Brain pericyte (primary cell): ENCODE data around the gene CPS1.

ENCODE experiments used
- DNase-seq: peaks from one replicate; pipeline ENCODE4 v3.0.0-alpha.2; 2012; ENCODE audit warnings: low read depth, low spot score

CPS1 gene

DNA sequence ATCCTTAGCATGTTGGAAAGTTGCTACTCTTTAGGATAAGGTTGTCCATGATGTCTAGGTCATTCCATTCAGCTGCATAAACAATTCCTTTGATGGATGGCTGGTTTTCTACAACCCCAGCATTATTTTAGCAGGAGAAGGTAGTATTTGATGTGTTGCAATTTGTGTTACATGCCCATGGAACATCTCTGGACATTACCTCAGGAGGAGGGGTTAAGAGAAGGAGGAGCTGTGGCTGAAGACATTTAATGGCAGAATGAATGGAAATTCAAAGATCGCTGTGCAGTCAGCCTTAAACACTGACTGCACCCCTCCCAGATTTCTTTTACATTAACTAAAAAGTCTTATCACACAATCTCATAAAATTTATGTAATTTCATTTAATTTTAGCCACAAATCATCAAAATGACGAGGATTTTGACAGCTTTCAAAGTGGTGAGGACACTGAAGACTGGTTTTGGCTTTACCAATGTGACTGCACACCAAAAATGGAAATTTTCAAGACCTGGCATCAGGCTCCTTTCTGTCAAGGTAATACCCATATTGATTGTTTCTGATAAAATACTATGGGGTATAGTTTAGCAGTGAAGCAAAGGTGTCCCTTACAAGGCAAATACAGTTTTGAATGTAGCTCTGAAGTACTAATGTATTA is at the start of gene CPS1:
TSS of gene CPS1 (plus strand) at position 271 of the 652 bp plus-strand sequence. CDS start at position 406, 135 bp downstream.
- DNase-seq = no peak

- no peak for DNase-seq
Measured at GRCh38 chr2:210515911-210516310, 40.5 kb upstream of the CPS1 start.

GRCh38 chr2:210517264-210517663 is 39.1 kb upstream of the CPS1 start:
- DNase-seq = no peak

DNA sequence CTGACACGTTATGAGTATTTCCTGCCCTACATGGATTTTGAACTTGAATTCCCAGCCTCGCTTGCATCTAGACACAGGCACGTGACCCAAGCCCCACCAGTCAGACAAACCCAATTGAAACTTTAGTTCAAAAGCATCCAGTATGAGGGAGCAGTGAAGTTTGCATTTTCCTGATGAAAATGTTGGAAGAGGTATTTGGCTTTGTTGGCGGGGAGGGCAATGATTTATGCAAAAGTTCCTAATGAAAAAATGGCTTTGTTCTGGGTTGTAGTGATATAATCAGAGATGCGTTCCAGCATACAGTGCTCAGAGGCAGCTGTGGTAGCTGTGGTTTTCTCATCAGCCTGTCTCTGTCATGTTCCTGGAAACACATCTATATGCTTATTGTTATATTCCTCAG is 36.8 kb upstream of the CPS1 start:
- no peak for DNase-seq

GRCh38 chr2:210522399-210522798 is 34.0 kb upstream of the CPS1 start:
- DNase-seq = no peak

DNA sequence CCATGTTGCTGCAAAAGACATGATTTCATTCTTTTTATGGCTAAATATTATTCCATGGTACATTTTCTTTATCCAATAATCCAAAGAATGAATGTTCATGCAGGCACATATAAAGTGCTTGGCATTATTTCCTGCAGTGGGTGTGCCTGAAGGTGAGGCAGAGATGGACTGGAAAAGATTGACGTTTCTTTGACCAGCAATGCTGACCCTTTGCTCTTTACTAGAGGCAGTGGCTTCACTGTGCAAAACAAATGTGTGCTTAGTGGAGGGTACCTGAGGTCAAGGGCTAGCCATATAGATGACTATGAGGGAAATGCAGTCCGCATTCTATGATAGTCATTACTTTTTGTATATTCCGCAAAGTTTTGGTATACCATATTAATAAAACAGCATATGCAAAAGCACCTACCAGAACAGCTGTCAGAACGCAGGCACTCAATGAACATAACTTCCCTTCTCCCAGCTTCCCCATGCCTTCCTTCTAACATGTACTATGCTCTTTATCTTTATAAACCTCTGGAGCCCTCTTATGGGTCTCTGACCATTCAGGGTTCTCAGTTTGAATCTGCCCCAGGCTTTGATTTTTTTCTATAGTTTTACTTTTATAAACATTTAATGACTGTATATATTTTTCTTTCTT is 32.6 kb upstream of the CPS1 start:
- no peak for DNase-seq

- no peak for DNase-seq
Measured at GRCh38 chr2:210524533-210524932, 31.9 kb upstream of the CPS1 start.

DNA sequence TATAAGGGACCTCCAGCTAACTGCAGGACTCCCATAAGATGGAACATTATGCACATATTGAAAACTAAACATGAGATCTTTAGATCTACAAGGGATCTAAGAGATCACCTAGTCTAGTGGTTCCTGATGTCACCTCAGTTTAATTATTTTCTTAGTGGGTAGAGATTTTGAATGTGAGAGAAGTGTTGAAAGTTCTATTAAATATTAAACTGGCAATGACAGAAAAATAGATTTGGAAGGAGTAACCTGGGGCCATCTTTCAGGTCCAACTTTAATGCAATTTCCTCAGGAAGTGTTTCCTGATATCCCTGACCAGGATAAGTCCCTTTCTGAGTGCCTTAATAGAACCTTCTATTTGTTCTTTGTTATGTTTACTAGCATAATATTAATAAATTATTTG is 29.1 kb upstream of the CPS1 start:
- DNase-seq = no peak

- no peak for DNase-seq
Measured at GRCh38 chr2:210528716-210529115, 27.7 kb upstream of the CPS1 start.

GRCh38 chr2:210531050-210531449 is 25.3 kb upstream of the CPS1 start:
- DNase-seq = no peak

- no peak for DNase-seq
Measured at GRCh38 chr2:210531482-210531881, 24.9 kb upstream of the CPS1 start.

DNA sequence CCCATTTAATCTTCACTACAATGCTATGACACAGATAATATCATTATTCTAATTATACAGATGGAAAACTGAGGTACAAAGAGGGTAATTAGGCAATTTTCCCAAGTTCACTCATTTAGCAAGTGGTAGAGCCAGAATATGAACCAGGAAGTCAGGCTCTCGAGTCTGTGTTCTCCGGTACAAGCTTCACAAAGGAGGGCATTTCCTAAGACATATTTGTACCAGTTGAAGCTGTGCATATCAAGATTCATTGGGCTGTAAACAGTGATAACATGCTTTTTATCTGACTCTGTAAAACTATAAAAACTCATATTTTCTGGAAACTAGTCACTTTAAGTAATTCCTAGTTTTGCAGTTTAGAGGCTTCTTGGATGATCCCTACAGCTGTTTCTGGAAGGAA is 23.0 kb upstream of the CPS1 start:
- no peak for DNase-seq

DNA sequence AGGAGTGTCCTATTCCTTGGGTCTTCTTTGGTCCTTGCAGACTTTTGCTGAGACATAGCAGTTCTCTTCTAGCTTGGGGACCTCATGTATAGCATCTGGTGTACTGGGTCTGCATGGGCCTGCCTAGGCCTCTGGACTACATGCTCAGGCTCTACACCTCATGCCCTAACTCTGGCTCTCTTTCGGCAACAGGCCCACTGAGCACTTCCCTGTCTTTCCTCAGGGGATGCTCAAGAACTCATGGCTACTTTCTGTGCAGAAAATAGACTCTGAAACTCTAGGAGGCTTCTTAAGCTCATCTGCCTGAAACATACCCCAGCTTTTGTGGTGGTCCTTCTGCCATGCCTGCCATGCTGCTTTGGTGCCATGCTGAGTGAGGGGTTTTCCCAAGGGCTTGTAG is 21.5 kb upstream of the CPS1 start:
- DNase-seq = no peak

DNA sequence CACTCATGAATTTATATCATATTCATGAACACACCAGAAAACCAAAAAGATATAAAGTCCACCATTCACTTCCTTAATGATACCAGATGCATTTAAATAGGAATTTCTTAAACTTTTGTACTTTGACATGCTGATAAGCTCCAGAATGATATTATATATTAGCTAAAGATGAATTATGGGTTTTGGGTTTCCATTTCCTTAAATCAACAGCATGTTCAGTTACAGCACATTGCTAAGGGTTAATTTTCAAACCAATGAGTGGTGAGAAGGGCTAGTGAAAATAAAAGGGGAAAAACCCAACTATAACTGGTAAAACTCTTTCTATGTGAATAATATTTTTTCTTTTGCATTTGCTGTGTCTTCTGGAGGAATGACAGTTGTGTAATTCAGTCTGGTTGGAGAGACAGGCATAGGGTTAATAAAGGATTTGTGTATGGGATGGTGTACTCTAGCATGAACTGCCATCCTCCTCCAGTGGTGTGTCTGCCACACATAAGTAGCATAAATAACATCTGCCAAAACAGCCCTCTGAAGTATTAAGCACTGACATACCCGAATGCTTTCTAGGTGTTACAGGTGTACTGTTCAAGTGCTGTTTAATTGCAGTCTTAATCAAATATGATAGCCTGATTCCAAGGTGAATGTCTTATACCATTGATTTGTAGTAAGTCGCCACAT is 19.3 kb upstream of the CPS1 start:
- DNase-seq = no peak

- no peak for DNase-seq
Measured at GRCh38 chr2:210539035-210539434, 17.4 kb upstream of the CPS1 start.

DNA sequence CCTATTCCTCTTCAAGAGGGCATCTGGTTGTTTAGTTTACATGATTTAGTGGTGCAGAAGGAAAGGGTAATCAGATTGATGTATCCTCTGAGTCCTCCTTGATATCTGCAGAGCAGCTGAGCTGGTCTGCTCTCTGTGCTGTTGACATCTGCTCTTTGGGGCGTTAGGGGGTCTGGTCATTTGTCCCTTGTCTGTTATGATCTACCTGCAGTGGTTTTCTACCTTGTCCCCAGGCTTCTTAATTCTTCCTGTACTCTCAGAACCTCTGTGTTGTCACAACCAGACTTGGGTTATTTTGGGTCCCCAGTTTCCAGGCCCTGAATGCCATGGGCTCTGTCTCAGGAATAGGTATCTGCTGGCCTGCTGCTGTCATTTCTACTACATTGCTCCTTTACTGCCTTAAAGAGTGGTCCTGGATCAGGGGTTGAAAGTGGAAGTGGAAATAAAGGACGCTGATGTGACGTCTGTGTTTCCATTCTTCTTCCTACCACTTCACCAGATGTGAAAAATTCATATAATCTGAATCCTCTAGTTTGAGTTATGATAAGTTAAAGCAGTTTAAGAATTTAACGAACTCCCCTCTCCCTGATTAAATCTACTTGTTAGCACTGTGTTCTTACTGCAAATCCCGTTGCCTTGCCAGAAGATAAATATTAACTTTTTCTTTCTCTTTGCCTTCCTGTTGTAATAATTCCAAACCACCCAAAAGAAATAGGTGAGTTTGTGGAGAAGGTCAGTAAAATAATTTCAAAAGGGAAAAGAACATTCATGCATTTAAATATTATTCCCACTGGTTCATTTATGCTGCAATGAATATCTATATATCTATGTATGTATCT is 16.6 kb upstream of the CPS1 start:
- no peak for DNase-seq

DNA sequence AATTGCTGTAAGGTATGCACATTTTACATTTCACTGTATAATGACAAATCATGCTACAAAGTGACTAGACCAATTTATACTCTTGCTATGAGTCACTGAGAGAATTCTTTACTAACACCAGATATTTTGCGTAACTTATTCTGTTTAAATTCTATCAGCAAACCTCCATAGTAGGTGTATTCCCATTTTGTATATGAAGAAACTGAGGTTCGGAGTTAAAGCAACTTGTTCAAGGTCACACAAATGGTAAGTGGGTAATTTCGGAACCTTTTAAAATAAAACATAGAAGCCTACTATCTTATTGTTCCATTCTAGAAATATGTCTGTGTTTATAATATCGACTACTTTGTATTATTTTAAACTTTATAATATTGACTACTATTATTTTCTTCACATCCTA is 15.9 kb upstream of the CPS1 start:
- no peak for DNase-seq

DNA sequence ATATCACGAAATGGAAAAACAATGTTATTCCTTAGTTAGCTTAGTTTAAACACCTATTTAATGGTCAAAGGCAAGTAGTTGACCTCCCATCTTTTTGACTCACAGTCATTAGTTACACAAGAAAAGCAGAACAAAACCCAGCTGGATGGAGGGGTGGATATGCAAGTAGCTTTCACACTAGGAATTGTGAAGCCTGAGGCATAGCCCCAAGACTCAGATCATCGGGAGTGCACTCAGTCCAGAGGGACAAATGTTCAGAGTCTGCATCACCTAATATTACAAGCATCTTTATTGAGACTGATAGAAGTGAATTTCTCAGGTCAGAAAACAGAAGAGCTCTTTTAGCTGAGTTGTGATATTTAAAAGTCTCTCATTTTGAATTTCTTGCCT is 15.5 kb upstream of the CPS1 start:
- DNase-seq = no peak

DNA sequence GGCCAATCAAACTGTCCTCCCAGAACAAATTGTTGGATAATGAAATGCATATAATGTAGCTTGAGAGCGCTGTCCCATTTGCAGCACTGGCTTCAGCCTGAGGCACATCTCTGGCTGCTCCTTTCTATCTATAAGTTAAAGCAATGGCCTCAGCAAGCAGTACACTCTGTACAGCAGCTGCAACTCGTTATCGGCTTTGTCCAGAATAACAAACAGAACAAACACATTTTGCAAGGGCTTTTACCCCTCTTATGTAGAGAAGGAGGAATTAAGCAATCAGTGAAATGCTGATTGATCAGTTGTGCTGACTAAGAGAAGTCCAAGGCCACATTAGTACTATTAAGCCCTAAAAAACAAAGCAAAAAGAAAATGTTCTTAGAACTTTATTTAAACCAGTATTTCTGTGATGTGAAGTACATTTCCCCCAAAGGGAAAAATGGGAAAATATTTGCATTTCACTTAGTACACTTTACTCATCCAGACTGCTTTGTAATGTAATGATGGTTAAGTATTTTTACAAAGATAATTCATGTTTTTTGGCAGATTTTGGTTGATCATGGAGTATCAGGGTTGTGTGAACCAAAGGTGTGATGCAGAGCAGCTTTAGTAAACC is 15.0 kb upstream of the CPS1 start:
- no peak for DNase-seq

DNA sequence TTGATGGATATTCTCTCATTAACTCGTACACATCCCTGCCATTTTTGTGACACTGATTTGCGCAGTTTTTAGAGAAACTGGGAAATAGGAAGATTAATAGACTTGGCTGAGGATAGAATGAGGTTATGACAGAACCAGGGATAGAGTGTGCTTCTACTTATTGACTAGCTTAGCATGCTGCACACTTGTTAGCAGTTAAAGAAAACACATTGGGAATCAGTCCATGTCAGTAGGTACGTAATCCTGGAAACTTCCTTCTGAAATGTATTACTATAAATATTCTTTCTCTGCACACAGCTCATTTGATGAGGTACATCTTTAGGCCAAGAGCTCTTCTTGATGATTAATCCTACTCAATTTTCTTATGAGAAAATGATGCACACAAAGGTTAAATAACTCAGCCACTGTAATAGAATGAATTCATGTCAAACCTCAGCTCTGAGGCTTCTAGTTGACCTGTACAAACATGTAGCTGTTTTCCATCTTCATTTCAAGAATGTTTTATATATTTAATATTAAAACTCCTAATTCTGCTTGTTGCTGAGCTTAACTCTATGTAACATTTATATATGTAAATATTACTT is 12.3 kb upstream of the CPS1 start:
- no peak for DNase-seq

- no peak for DNase-seq
Measured at GRCh38 chr2:210544831-210545230, 11.6 kb upstream of the CPS1 start.
